ENCODE results near the gene ZNF48.

DNA sequence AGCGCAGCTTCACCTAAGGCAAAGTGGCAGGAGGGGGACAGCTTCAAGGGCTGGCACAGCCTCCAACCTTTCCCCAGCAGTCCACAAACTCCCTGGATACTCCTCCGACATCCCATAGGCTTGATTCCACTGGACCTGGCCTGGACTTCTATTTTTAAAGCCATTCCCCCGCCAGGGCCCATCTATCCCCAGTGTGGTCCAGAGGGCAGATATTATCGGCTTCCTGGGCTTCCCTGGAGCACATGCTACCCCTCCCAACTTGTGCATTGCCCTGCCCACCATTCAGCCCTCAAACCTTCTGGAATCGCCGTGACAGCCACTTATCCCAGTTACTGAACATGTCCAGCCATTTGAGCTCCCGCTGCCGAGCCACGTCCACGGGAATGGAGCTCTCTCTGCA, 30.0 kb upstream of the ZNF48 start:
- no peak for TF ChIP-seq POLR2A (IDR thresholded peaks at IDR 0.05)
- TF ChIP-seq CTCF (IDR thresholded peaks at IDR 0.05), result no peak
